Measurements from ENCODE around the gene RSAD1. TPM values are rescaled to one million over a fixed set of nuclear protein-coding genes. Genes with fewer than 3 reads are reported as not detected.
"Not testable (repeated sequence)": the region's sequence is repeated elsewhere in the genome, so short reads cannot be mapped to it uniquely, and the experiment has no call there.

RSAD1 gene
- total RNA-seq, 1 donor from 2014 or later, result 34.4 TPM

DNA sequence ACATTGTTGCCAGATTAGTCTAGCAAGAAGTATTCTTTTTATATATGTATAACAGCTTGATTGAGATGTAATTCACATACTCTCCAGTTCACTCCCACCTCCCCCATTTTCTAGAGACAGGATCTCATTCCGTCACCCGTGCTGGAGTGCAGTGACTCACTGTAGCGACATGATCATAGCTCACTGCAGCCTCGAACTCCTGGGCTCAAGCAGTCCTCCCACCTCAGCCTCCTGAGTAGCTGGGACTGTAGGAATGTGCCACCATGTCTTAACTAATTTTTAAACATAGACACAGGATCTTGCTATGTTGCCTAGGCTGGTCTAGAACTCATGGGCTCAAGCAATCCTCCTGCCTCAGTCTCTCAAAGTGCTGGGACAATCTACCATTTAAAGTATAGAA, 3.3 kb upstream of the RSAD1 start:
- TF ChIP-seq, protein P1, sequence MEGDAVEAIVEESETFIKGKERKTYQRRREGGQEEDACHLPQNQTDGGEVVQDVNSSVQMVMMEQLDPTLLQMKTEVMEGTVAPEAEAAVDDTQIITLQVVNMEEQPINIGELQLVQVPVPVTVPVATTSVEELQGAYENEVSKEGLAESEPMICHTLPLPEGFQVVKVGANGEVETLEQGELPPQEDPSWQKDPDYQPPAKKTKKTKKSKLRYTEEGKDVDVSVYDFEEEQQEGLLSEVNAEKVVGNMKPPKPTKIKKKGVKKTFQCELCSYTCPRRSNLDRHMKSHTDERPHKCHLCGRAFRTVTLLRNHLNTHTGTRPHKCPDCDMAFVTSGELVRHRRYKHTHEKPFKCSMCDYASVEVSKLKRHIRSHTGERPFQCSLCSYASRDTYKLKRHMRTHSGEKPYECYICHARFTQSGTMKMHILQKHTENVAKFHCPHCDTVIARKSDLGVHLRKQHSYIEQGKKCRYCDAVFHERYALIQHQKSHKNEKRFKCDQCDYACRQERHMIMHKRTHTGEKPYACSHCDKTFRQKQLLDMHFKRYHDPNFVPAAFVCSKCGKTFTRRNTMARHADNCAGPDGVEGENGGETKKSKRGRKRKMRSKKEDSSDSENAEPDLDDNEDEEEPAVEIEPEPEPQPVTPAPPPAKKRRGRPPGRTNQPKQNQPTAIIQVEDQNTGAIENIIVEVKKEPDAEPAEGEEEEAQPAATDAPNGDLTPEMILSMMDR (IDR thresholded peaks at IDR 0.05; ENCODE audit: unreplicated experiment), result no peak
- H3K27me3 Mint-ChIP-seq, result peaks cover 13% of the 10 kb centered on the region
- peaks cover 10% of the 10 kb centered on the region for H3K36me3 Mint-ChIP-seq (ENCODE audit: insufficient read depth)
- no peaks in the 10 kb centered on the region for H3K9me3 Mint-ChIP-seq (ENCODE audit: low read depth)
- H3K4me1 Mint-ChIP-seq (ENCODE audit: low read depth), result peaks cover 11% of the 10 kb centered on the region
- no peak overlapping the region for H3K27ac Mint-ChIP-seq
- DNase-seq (ENCODE audit: low spot score, unreplicated experiment), result no peak
- no peak overlapping the region for H3K4me3 Mint-ChIP-seq (ENCODE audit: low read depth)

DNA sequence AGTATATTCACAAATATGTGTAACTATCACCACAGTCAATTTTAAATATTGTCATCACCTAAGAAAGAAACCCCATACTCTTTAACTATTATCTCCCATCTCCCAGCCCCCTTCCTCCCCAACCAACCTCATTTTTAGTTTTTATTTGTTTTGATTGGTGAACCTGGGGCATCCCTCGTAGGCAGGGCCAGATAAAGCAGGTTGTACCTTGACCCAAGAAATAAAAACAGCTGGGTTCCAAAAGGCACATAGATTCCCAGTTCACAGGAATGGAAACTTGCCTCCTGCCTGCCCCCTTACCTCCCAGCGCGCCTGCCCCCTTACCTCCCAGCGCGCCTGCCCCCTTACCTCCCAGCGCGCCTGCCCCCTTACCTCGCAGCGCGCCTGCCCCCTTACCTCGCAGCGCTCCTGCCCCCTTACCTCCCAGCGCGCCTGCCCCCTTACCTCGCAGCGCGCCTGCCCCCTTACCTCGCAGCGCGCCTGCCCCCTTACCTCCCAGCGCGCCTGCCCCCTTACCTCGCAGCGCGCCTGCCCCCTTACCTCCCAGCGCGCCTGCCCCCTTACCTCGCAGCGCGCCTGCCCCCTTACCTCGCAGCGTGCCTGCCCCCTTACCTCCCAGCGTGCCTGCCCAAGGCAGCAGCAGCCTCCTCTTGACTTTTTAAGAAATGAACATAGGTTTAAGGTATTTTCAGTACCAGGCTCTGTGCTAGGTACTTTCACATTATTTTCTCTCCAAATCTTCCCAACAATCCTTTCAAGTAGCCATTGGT, 2.7 kb upstream of the RSAD1 start:
- DNase-seq (ENCODE audit: low spot score, unreplicated experiment); H3K36me3 Mint-ChIP-seq (ENCODE audit: insufficient read depth); H3K27me3 Mint-ChIP-seq; H3K27ac Mint-ChIP-seq; H3K9me3 Mint-ChIP-seq (ENCODE audit: low read depth): not testable (repeated sequence)
- H3K4me3 Mint-ChIP-seq (ENCODE audit: low read depth), result peak overlapping the region; percentile 2
- peaks cover 11% of the 10 kb centered on the region for H3K4me1 Mint-ChIP-seq (ENCODE audit: low read depth)

DNA sequence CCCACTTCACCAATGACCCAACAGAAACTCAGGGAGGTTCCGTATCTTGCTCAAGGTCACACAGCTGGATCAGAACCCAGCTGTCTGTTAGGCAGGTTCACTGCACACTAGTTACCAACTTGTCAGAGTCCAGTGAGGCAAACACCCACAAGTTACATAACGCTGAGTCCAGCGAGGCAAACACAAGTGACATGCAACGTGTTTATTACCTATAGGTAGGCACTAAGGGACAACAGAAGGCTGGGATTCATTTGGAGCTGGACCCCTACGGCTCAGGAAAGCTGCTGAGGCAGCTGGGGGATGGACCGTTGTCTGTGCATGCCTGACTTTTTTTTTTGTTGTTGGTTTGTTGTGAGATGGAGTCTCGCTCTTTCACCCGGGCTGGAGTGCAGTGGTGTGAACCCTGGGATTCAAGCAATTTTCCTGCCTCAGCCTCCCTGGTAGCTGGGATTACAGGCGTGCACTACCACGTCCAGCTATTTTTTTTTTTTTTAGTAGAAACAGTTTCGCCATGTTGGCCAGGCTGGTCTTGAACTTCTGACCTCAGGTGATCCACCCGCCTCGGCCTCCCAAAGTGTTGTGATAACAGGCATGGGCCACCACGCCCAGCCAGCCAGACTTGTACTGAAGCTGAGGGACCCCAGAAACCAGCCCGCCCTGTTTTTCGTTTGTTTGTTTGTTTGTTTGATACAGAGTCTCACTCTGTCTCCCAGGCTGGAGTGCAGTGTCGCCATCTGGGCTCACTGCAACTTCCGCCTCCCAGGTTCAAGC, 1.9 kb upstream of the RSAD1 start:
- peak overlapping the region; percentile 2 for H3K4me3 Mint-ChIP-seq (ENCODE audit: low read depth)
- peaks cover 11% of the 10 kb centered on the region for H3K4me1 Mint-ChIP-seq (ENCODE audit: low read depth)
- H3K36me3 Mint-ChIP-seq (ENCODE audit: insufficient read depth), result peaks cover 9% of the 10 kb centered on the region
- TF ChIP-seq, protein P1 (IDR thresholded peaks at IDR 0.05; ENCODE audit: unreplicated experiment), result no peak
- H3K9me3 Mint-ChIP-seq (ENCODE audit: low read depth), result no peaks in the 10 kb centered on the region
- peaks cover 9% of the 10 kb centered on the region for H3K27me3 Mint-ChIP-seq
- no peak for DNase-seq (ENCODE audit: low spot score, unreplicated experiment)
- no peak overlapping the region for H3K27ac Mint-ChIP-seq

DNA sequence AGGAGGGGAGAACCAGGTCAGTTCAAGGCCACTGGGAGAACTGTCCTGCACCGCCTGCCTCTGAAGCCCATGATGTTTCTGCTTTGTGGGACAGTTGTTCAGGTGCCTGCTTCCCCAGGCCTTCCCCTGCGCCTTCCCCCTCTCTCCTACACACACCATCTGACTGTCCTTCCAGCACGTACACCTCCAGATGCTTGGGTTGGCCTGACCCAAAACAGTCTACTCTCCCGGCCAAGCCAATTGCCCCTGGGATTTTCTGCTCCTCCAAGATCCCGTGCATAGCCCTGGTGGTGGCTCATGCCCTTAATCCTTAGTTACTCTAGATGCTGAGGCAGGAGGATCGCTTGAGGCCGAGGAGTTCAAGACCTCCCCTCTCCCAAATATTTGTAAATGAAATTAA, 684 bp upstream of the RSAD1 start:
- no peak for DNase-seq (ENCODE audit: low spot score, unreplicated experiment)
- Mint-ChIP-seq H3K9me3 (ENCODE audit: low read depth) (no peaks in the 10 kb centered on the region), H3K4me1 (ENCODE audit: low read depth) (peaks cover 11% of the 10 kb centered on the region), H3K27me3 (peaks cover 9% of the 10 kb centered on the region), H3K36me3 (ENCODE audit: insufficient read depth) (peaks cover 11% of the 10 kb centered on the region), H3K27ac (peak overlapping the region; percentile 97), H3K4me3 (ENCODE audit: low read depth) (peak overlapping the region; percentile 77)
- TF ChIP-seq, protein P1 (IDR thresholded peaks at IDR 0.05; ENCODE audit: unreplicated experiment), result no peak

DNA sequence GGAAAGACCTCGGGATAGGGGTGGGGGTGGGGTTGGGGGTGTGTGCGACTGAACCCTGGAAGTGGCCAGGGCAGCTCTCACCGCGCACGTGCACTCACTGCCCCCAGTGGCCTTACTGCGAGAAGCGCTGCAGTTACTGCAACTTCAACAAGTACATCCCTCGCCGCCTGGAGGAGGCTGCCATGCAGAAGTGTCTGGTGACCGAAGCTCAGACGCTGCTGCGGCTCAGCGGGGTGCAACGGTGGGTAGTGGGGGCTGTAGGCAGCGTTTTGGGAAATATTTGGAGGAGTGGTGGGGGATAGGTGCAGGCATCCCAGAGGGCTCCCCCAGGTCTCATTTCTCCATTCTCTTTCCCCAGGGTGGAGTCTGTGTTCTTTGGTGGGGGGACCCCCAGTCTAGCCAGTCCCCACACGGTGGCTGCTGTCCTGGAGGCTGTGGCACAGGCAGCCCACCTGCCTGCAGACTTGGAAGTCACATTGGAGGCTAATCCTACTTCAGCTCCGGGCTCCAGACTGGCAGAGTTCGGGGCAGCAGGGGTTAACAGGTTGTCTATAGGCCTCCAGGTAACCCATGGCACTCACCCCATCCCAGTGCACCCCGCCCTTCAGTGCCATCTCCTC, 972 bp downstream of the RSAD1 start:
- peak overlapping the region; percentile 92 for H3K27ac Mint-ChIP-seq
- H3K9me3 Mint-ChIP-seq (ENCODE audit: low read depth), result no peaks in the 10 kb centered on the region

More for the DNA sequence above, 972 bp downstream of the RSAD1 start:
- Mint-ChIP-seq H3K4me1 (ENCODE audit: low read depth) (peaks cover 11% of the 10 kb centered on the region), H3K27me3 (peaks cover 6% of the 10 kb centered on the region), H3K36me3 (ENCODE audit: insufficient read depth) (peaks cover 6% of the 10 kb centered on the region), H3K4me3 (ENCODE audit: low read depth) (peak overlapping the region; percentile 79)
- TF ChIP-seq, protein P1 (IDR thresholded peaks at IDR 0.05; ENCODE audit: unreplicated experiment), result peak; percentile 73
- DNase-seq (ENCODE audit: low spot score, unreplicated experiment), result peak; percentile 70

Data from progenitor cell of endocrine pancreas (in vitro differentiated cells).